ENCODE data around the gene OR8D1. TPM values are rescaled to one million over a fixed set of nuclear protein-coding genes. Genes with fewer than 3 reads are reported as not detected.

Gene OR8D1
- total and polyA plus RNA-seq, 2 donors (not counting 3 experiments of a cell fraction or from before 2014, with no cell fraction given), result not detected

- no TSS peak for BruUV-seq (replicated peaks)
- H3K4me3 ChIP-seq (replicated peaks in 1 of 3; ENCODE audit: insufficient read depth in 1 of 3, low read depth in 1 of 3, low read length in 3 of 3), result no peak overlapping the region
- H3K9me3 ChIP-seq (replicated peaks; ENCODE audit: control insufficient read depth, insufficient read depth, low read length), result no peaks in the 10 kb centered on the region
- TF ChIP-seq JUN (IDR thresholded peaks at IDR 0.05; ENCODE audit: borderline replicate concordance, insufficient read depth, insufficient read length, low read depth) (no peak), MYC (IDR thresholded peaks at IDR 0.05; ENCODE audit: low read depth, low read length) (no peak), CTCF (IDR thresholded peaks at IDR 0.05; ENCODE audit: extremely low read depth in 1 of 2, insufficient read depth in 1 of 2, low read depth in 1 of 2, low read length in 2 of 2) (no peak), EZH2 (IDR thresholded peaks at IDR 0.05; ENCODE audit: borderline replicate concordance, low read depth, low read length, severe bottlenecking) (no peak), MAX (IDR thresholded peaks at IDR 0.05; ENCODE audit: insufficient read depth, insufficient read length) (no peak), GATA2 (IDR thresholded peaks at IDR 0.05; ENCODE audit: insufficient read depth, insufficient read length, low read depth, low read length) (no peak), POLR2AphosphoS5 (IDR thresholded peaks at IDR 0.05; ENCODE audit: insufficient read depth, low read depth, low read length) (no peak), POLR2A (IDR thresholded peaks at IDR 0.05; ENCODE audit: low read depth, low read length) (no peak), FOS (IDR thresholded peaks at IDR 0.05; ENCODE audit: borderline replicate concordance, insufficient read depth, low read length) (no peak)
- H3K79me2 ChIP-seq (ENCODE audit: control insufficient read depth, insufficient read depth, low read length), result no peaks in the 10 kb centered on the region
- peak overlapping the region; percentile 26 for H3K27ac ChIP-seq (ENCODE audit: insufficient read depth, low read depth, low read length)
- dilution Hi-C loops (cut with MboI; ENCODE audit: extremely low pct_ligation_motif_present, low sequenced_read_pairs) (no loop called here), intact Hi-C loops (cut with micrococcal nuclease) (loop anchor here (2.0 kb wide), 1 partner anchor 206 kb away; no protein-coding TSS in a partner anchor)
- H3K27me3 ChIP-seq (ENCODE audit: control insufficient read depth in 2 of 2, insufficient read depth in 2 of 2, low read length in 2 of 2), result no peaks in the 10 kb centered on the region
- no peak overlapping the region for H3K4me2 ChIP-seq (ENCODE audit: insufficient read depth, low read length)
- no peak overlapping the region for H3K9ac ChIP-seq (replicated peaks; ENCODE audit: extremely low read depth, insufficient read depth, low read length)
- FAIRE-seq (no peak), DNase-seq (ENCODE audit: low read depth, low spot score) (no peak)
- POLR2A ChIA-PET, result no interaction called here
- CTCF ChIA-PET, result interaction anchor here (1.0 to 1.4 kb wide), 3 partner anchors 163 to 208 kb away, joined by 3 to 16 read pairs (median 3); no protein-coding TSS in a partner anchor
- H3K4me1 ChIP-seq (ENCODE audit: control insufficient read depth, extremely low read depth, insufficient read depth, low read length), result peaks cover 15% of the 10 kb centered on the region
- no peak overlapping the region for H2AFZ ChIP-seq (ENCODE audit: low read depth, low read length)
- no peaks in the 10 kb centered on the region for H3K36me3 ChIP-seq (ENCODE audit: control insufficient read depth in 2 of 2, extremely low read depth in 1 of 2, insufficient read depth in 2 of 2, low read length in 2 of 2)
- no peaks in the 10 kb centered on the region for H3K9me1 ChIP-seq (replicated peaks; ENCODE audit: control insufficient read depth, extremely low read depth, insufficient read depth, low read length)
- no peaks in the 10 kb centered on the region for H4K20me1 ChIP-seq (replicated peaks; ENCODE audit: control insufficient read depth, extremely low read depth, insufficient read depth, low read length)
Measured at GRCh38 chr11:124277207-124277606, 36.5 kb downstream of the OR8D1 start.
